ENCODE data around the gene MRPL48. TPM values are rescaled to one million over a fixed set of nuclear protein-coding genes. Genes with fewer than 3 reads are reported as not detected.

The MRPL48 gene
- total and polyA plus RNA-seq, 2 of the 8 experiments (the other 6 are each of a cell fraction or from before 2014, with no cell fraction given): 34.9 to 59.9 TPM

GRCh38 chr11:73866095-73866579 is 78.5 kb downstream of the MRPL48 start:
- no peak for FAIRE-seq
- TF ChIP-seq POU5F1 (IDR thresholded peaks at IDR 0.05; ENCODE audit: low read depth, low read length): no peak
- peak in 1 of 2 experiments; percentile 8; a peak in 2 of 3 replicates for TF ChIP-seq POLR2A (IDR thresholded peaks at IDR 0.05; ENCODE audit: control extremely low read depth in 1 of 2, low read depth in 2 of 2, low read length in 2 of 2)
- no peak for TF ChIP-seq TAF1 (IDR thresholded peaks at IDR 0.05; ENCODE audit: low read depth, low read length)
- no peak for TF ChIP-seq CHD2 (IDR thresholded peaks at IDR 0.05; ENCODE audit: low read length)
- no peak for TF ChIP-seq CTBP2 (IDR thresholded peaks at IDR 0.05; ENCODE audit: borderline replicate concordance, insufficient read depth, insufficient read length, low read length)
- Histone ChIP-seq H4K5ac (ENCODE audit: insufficient read length, low read depth, low read length) (no peak overlapping the region), H3K4me3 (ENCODE audit: extremely low read depth in 1 of 4, insufficient read depth in 2 of 4, low read depth in 3 of 4, low read length in 4 of 4) (no peak overlapping the region), H3K36me3 (ENCODE audit: control insufficient read depth in 2 of 4, insufficient read depth in 4 of 4, low read length in 3 of 4) (peaks cover 5 to 28% (median 8%) of the 10 kb centered on the region in 4 experiments; a peak in 3 of 8 replicates), H2BK20ac (ENCODE audit: low read length) (no peak overlapping the region), H3K4me2 (ENCODE audit: insufficient read depth in 1 of 2, low read depth in 2 of 2, low read length in 2 of 2) (no peak overlapping the region), H3K14ac (ENCODE audit: insufficient read length) (no peak overlapping the region), H2AFZ (ENCODE audit: low read length) (no peak overlapping the region), H3K79me2 (ENCODE audit: control insufficient read depth in 1 of 2, insufficient read depth in 2 of 2, low read length in 2 of 2) (no peaks in the 10 kb centered on the region), H3K4me1 (replicated peaks in 1 of 4; ENCODE audit: control insufficient read depth in 3 of 4, insufficient read depth in 4 of 4, low read length in 3 of 4) (peaks cover 0 to 2% (median 0%) of the 10 kb centered on the region in 4 experiments; a peak in 1 of 7 replicates), H2AK5ac (ENCODE audit: low read depth, low read length) (no peak overlapping the region), H3K4ac (replicated peaks; ENCODE audit: insufficient read length, low read depth, low read length) (no peak overlapping the region), H2BK5ac (ENCODE audit: low read depth, low read length) (no peak overlapping the region), H3K9ac (replicated peaks in 1 of 4; ENCODE audit: extremely low read depth in 1 of 4, low read depth in 3 of 4, low read length in 3 of 4) (no peak overlapping the region), H4K20me1 (replicated peaks in 1 of 2; ENCODE audit: control insufficient read depth in 1 of 2, insufficient read depth in 2 of 2, low read length in 2 of 2) (peaks cover 0 to 2% of the 10 kb centered on the region in 2 experiments), H3K23ac (ENCODE audit: insufficient read length) (no peak overlapping the region), H3K27me3 (replicated peaks in 1 of 4; ENCODE audit: control insufficient read depth in 3 of 4, extremely low read depth in 1 of 4, insufficient read depth in 3 of 4, low read length in 3 of 4) (no peaks in the 10 kb centered on the region), H3K18ac (ENCODE audit: extremely low read depth, low read length) (no peak overlapping the region), H2BK12ac (ENCODE audit: low read depth, low read length) (no peak overlapping the region), H2BK120ac (replicated peaks; ENCODE audit: low read depth, low read length) (no peak overlapping the region), H3K23me2 (ENCODE audit: low read depth, low read length) (no peaks in the 10 kb centered on the region), H4K8ac (ENCODE audit: extremely low read depth, insufficient read depth, low read length) (no peak overlapping the region), H3K56ac (replicated peaks; ENCODE audit: insufficient read length, low read depth, low read length) (no peak overlapping the region), H3K27ac (ENCODE audit: low read depth, low read length) (no peak overlapping the region), H4K91ac (replicated peaks; ENCODE audit: insufficient read length, low read length) (no peak overlapping the region), H3K79me1 (ENCODE audit: low read depth, low read length) (no peaks in the 10 kb centered on the region), H3K9me3 (ENCODE audit: insufficient read depth in 2 of 2, low read depth in 1 of 2, low read length in 1 of 2) (no peaks in the 10 kb centered on the region), H2BK15ac (ENCODE audit: low read length) (no peak overlapping the region)
- ChIA-PET CTCF (ENCODE audit: partially characterized antibody) (interaction anchor here (0.9 to 1.9 kb wide), 9 partner anchors 10 to 605 kb away, joined by 3 to 6 read pairs (median 3); no protein-coding TSS in a partner anchor), POLR2A (ENCODE audit: partially characterized antibody) (interaction anchor here (0.7 to 5.0 kb wide), 21 partner anchors 8 to 171 kb away, joined by 3 to 49 read pairs (median 4); partner anchors contain the start of genes COA4 and PAAF1)
- no peak for DNase-seq (ENCODE audit: low read depth in 1 of 2, low spot score in 2 of 2)
- 89% methylated on average over 5 of the region's 5 CpGs; no CpG with 5 or more reads in 1 of the 2 experiments for WGBS, 2 experiments (ENCODE audit: extremely low coverage in 1 of 2, insufficient coverage in 1 of 2, insufficient read length in 1 of 2, insufficient replicate concordance in 2 of 2, low coverage in 1 of 2, low lambda C conversion rate in 2 of 2, missing lambda C conversion rate in 1 of 2)
